HG02973 (cell line): ENCODE measurements around the gene SAP30.

Source experiments
- ATAC-seq: cut with Tn5 transposase; IDR thresholded peaks from one replicate; pipeline ENCODE4 v1.9.1; 2021; ENCODE audit warnings: moderate library complexity; ENCODE audit not compliant: unreplicated experiment

The SAP30 gene

GRCh38 chr4:173370477-173371291 lies at the start of gene SAP30:
Gene SAP30, plus strand, starts transcription at chr4:173370954. Its CDS starts 229 bp downstream, at chr4:173371183.
- peak; percentile 71 for ATAC-seq

- ATAC-seq, result no peak
Measured at GRCh38 chr4:173325007-173325736, 45.6 kb upstream of the SAP30 start.

GRCh38 chr4:173328236-173328901 lies 42.4 kb upstream of the SAP30 start:
- no peak for ATAC-seq

- no peak for ATAC-seq
Measured at GRCh38 chr4:173330590-173330989, 40.2 kb upstream of the SAP30 start.

GRCh38 chr4:173332021-173332487 lies 38.7 kb upstream of the SAP30 start:
- no peak for ATAC-seq

GRCh38 chr4:173332963-173333657 lies 37.6 kb upstream of the SAP30 start:
- no peak for ATAC-seq

GRCh38 chr4:173333658-173334084 lies 37.1 kb upstream of the SAP30 start:
- peak; percentile 2 for ATAC-seq

- ATAC-seq, result peak; percentile 92
Measured at GRCh38 chr4:173334085-173334890, 36.5 kb upstream of the SAP30 start, which contains the start of gene HMGB2. Gene HMGB2, minus strand, starts transcription at chr4:173334358. Its CDS starts 709 bp downstream, at chr4:173333649.

- peak; percentile 30 for ATAC-seq
Measured at GRCh38 chr4:173334891-173335752, 35.6 kb upstream of the SAP30 start.

- ATAC-seq, result no peak
Measured at GRCh38 chr4:173337463-173337862, 33.3 kb upstream of the SAP30 start.

- ATAC-seq, result no peak
Measured at GRCh38 chr4:173343832-173344397, 26.8 kb upstream of the SAP30 start.

GRCh38 chr4:173345648-173346047 lies 25.1 kb upstream of the SAP30 start:
- ATAC-seq, result no peak

- ATAC-seq, result no peak
Measured at GRCh38 chr4:173346074-173346473, 24.7 kb upstream of the SAP30 start.

GRCh38 chr4:173347467-173347866 lies 23.3 kb upstream of the SAP30 start:
- no peak for ATAC-seq

- ATAC-seq, result no peak
Measured at GRCh38 chr4:173357939-173358338, 12.8 kb upstream of the SAP30 start.

- no peak for ATAC-seq
Measured at GRCh38 chr4:173360587-173361221, 10.1 kb upstream of the SAP30 start.

GRCh38 chr4:173362666-173363065 lies 8.1 kb upstream of the SAP30 start:
- no peak for ATAC-seq

GRCh38 chr4:173365359-173365996 lies 5.3 kb upstream of the SAP30 start:
- no peak for ATAC-seq
